Epithelial cell of proximal tubule (primary cell): ENCODE results near the gene PRELID3B. TPM values are rescaled to one million over a fixed set of nuclear protein-coding genes. Genes with fewer than 3 reads are reported as not detected.

Experiments used
- DNase-seq: peaks from one replicate; pipeline ENCODE4 v3.0.0-alpha.2; 2011; ENCODE audit warnings: low read depth
- H3K4me3 ChIP-seq: 2 replicates; pipeline ENCODE4 v1.5.1; 2011; ENCODE audit warnings: low read depth, mild to moderate bottlenecking, low read length
- total RNA-seq: library from RNA; depleted of rRNA; stranded (reverse); fragments of >200 nt; gene quantifications from 2 replicates; pipeline ENCODE4 v1.2.3, GENCODE V29; 2015
- TF ChIP-seq, protein P1 (sequence below): conservative IDR thresholded peaks from 2 replicates; pipeline ENCODE4 v1.5.1; 2012; ENCODE audit warnings: low read depth, mild to moderate bottlenecking, low read length

Gene PRELID3B
- total RNA-seq, 1 donor from 2014 or later, result 76.3 TPM

DNA sequence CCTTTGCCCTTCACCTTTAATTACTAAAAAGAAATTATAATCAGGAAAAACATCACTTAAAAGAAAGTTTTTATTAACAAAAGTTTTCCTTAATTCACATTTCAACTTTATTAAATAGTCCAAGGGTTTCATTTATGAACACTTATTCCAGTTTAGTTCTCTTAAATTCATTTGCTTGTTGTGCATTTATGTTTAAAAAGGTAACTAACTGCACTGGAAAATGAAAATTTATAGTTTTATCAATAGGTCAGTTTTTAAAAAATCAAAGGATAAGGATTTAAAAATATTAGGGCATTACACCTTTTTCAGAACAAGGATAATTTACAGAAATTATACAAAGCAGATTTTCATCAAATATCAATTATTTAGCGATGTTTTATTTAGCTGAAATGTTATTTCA, 9.5 kb downstream of the PRELID3B start:
- peak overlapping the region; percentile 87 for H3K4me3 ChIP-seq
- TF ChIP-seq, protein P1, sequence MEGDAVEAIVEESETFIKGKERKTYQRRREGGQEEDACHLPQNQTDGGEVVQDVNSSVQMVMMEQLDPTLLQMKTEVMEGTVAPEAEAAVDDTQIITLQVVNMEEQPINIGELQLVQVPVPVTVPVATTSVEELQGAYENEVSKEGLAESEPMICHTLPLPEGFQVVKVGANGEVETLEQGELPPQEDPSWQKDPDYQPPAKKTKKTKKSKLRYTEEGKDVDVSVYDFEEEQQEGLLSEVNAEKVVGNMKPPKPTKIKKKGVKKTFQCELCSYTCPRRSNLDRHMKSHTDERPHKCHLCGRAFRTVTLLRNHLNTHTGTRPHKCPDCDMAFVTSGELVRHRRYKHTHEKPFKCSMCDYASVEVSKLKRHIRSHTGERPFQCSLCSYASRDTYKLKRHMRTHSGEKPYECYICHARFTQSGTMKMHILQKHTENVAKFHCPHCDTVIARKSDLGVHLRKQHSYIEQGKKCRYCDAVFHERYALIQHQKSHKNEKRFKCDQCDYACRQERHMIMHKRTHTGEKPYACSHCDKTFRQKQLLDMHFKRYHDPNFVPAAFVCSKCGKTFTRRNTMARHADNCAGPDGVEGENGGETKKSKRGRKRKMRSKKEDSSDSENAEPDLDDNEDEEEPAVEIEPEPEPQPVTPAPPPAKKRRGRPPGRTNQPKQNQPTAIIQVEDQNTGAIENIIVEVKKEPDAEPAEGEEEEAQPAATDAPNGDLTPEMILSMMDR, result no peak
- no peak for DNase-seq

GRCh38 chr20:59032713-59033059, 9.9 kb downstream of the PRELID3B start:
- no peak for DNase-seq
- H3K4me3 ChIP-seq, result peak overlapping the region; percentile 87
- TF ChIP-seq, protein P1, result peak; percentile 6

DNA sequence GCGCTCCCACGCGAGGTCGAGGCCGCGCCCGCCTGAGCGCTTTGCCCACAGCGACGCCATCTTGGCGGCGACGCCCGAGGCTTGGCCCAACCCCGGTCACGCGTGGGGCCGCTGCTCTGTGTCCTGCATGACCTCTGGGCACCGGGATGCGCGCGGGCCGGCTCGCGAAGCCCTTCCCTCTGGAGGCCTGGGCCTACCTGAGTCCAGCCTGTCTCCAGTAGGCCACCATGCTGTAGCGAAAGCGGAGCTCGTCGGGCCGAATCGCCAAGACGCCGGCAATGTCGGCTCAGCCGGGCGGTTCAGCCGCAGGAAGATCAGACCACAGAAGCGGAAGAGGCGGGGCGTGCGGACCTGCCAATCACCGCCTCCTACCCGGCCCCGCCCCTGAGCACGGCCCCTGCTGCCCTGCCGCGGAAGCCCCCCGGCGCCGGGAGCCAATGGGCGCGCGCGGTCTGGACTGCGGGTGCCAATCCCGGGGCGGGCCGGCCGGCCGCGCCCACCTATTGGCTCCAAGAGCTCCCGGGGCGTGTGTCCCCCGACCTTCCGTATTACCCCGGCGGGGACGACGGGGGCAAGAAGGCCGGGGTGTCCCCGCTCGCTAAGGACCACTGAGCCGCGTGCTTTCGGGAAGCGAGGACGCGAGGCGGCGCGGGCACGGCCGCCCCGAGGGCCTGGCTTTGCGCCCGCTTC, 10.4 kb downstream of the PRELID3B start, which contains the start of gene ATP5F1E:
ATP5F1E (minus strand) TSS at position 313 of the 690 bp plus-strand sequence; CDS start at position 229, 84 bp downstream.
- DNase-seq, result peak; percentile 29
- peak within 1 kb of the TSS; percentile 87 for H3K4me3 ChIP-seq
- TF ChIP-seq, protein P1, result no peak

GRCh38 chr20:59031564-59032022, 11.0 kb downstream of the PRELID3B start:
- DNase-seq, result no peak
- peak overlapping the region; percentile 87 for H3K4me3 ChIP-seq
- TF ChIP-seq, protein P1, result no peak

- no peak for DNase-seq
- TF ChIP-seq, protein P1, result no peak
- H3K4me3 ChIP-seq, result peak overlapping the region; percentile 87
Observed at GRCh38 chr20:59030911-59031563, 11.5 kb downstream of the PRELID3B start.

DNA sequence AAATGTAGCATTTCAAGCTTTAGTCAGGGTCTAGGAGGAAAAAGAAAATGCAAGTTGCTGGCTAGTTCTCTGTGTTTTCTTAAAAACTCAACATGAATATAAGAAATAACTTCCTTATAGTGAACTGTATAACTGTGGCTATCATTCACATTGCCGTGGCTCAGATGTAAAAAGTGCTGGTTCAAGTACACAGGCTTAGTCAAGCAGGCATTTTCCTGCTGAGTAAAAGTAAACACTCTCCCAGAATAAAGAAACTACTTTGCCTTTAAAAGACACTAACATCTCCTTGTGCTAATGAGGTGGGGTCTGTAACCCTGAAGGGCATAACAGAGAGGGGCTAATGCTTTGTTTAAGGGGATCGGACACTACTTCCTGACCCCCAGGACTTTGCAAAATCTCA, 13.8 kb downstream of the PRELID3B start:
- DNase-seq, result no peak
- peak overlapping the region; percentile 27 for H3K4me3 ChIP-seq
- TF ChIP-seq, protein P1, result no peak
